H1 (cell line): Measurements from ENCODE around the gene PCCA. TPM values are rescaled to one million over a fixed set of nuclear protein-coding genes. Genes with fewer than 3 reads are reported as not detected.

Experiments
- CTCF ChIA-PET: fragments of 300-600 bp; sonication (Branson Sonifier 250); formaldehyde crosslinking; loops from one replicate; lab custom pipeline; 2021; ENCODE audit not compliant: partially characterized antibody; lab: Charles Lee
- POLR2A ChIA-PET: fragments of 300-600 bp; sonication (Branson Sonifier 250); formaldehyde crosslinking; loops from one replicate; lab custom pipeline; 2021; ENCODE audit warnings: inconsistent platforms; ENCODE audit not compliant: partially characterized antibody; lab: Charles Lee
- DNase-seq, 2 experiments: peaks; one replicate each; pipeline versions ENCODE4 v3.0.0 to v3.0.0-alpha.2; 2010 to 2022; ENCODE audit warnings: low spot score in 2 of 2, low read depth in 1 of 2, mixed read lengths in 1 of 2
- FAIRE-seq: peaks from 2 replicates; lab custom pipeline; 2011; peaks lifted over from hg19 to GRCh38; lab: Jason Lieb, UNC
- H2AFZ ChIP-seq: 2 replicates; pipeline ENCODE4 v1.8.1; 2012; ENCODE audit warnings: low read length, inconsistent platforms
- H2AK5ac ChIP-seq: 2 replicates; pipeline ENCODE4 v1.6.1; 2013; ENCODE audit warnings: low read depth, low read length
- H2BK120ac ChIP-seq: replicated peaks from 2 replicates; pipeline ENCODE3; 2013; ENCODE audit warnings: low read depth, low read length, inconsistent platforms
- H2BK12ac ChIP-seq: 2 replicates; pipeline ENCODE4 v1.6.1; 2013; ENCODE audit warnings: low read depth, low read length
- H2BK15ac ChIP-seq: 2 replicates; pipeline ENCODE4 v1.6.1; 2013; ENCODE audit warnings: low read length
- H2BK20ac ChIP-seq: 2 replicates; pipeline ENCODE4 v1.6.1; 2013; ENCODE audit warnings: low read length
- H2BK5ac ChIP-seq: 2 replicates; pipeline ENCODE4 v1.6.1; 2013; ENCODE audit warnings: low read depth, low read length
- H3K14ac ChIP-seq: 2 replicates; pipeline ENCODE4 v1.6.1; 2013; ENCODE audit warnings: inconsistent platforms; ENCODE audit not compliant: insufficient read length
- H3K18ac ChIP-seq: 2 replicates; pipeline ENCODE4 v1.6.1; 2013; ENCODE audit warnings: low read length; ENCODE audit errors: extremely low read depth
- H3K23ac ChIP-seq: 2 replicates; pipeline ENCODE4 v1.6.1; 2013; ENCODE audit warnings: inconsistent platforms; ENCODE audit not compliant: insufficient read length
- H3K23me2 ChIP-seq: 2 replicates; pipeline ENCODE4 v1.6.1; 2013; ENCODE audit warnings: low read depth, low read length
- H3K27ac ChIP-seq: 2 replicates; pipeline ENCODE4 v1.6.1; 2011; ENCODE audit warnings: low read depth, low read length, inconsistent platforms
- H3K27me3 ChIP-seq, 4 experiments: replicated peaks in 1 of 4; 1 replicate in 1 of 4; 2 replicates in 3 of 4; pipeline versions ENCODE4 v1.6.1 to v1.8.1; 2011 to 2013; ENCODE audit warnings: low read length in 3 of 4, mild to moderate bottlenecking in 3 of 4, inconsistent platforms in 2 of 4, mixed read lengths in 2 of 4, moderate library complexity in 1 of 4; ENCODE audit not compliant: control insufficient read depth in 3 of 4, insufficient read depth in 3 of 4; ENCODE audit errors: extremely low read depth in 1 of 4
- H3K36me3 ChIP-seq, 4 experiments: 2 replicates each; pipeline versions ENCODE4 v1.6.1 to v1.8.1; 2011 to 2013; ENCODE audit warnings: mild to moderate bottlenecking in 4 of 4, low read length in 3 of 4, moderate library complexity in 2 of 4, control low read depth in 1 of 4, inconsistent platforms in 1 of 4; ENCODE audit not compliant: insufficient read depth in 4 of 4, control insufficient read depth in 2 of 4
- H3K4ac ChIP-seq: replicated peaks from 2 replicates; pipeline ENCODE3; 2013; ENCODE audit warnings: low read length, low read depth, mixed read lengths, inconsistent platforms; ENCODE audit not compliant: insufficient read length
- H3K4me1 ChIP-seq, 4 experiments: replicated peaks in 1 of 4; 1 replicate in 1 of 4; 2 replicates in 3 of 4; pipeline versions ENCODE4 v1.6.1 to v1.8.1; 2011 to 2013; ENCODE audit warnings: low read length in 3 of 4, inconsistent platforms in 2 of 4, mixed read lengths in 1 of 4; ENCODE audit not compliant: insufficient read depth in 4 of 4, control insufficient read depth in 3 of 4
- H3K4me2 ChIP-seq, 2 experiments: 2 replicates each; pipeline versions ENCODE4 v1.6.1 to v1.8.1; 2011 to 2013; ENCODE audit warnings: low read depth in 2 of 2, low read length in 2 of 2, control low read depth in 1 of 2, inconsistent platforms in 1 of 2, mild to moderate bottlenecking in 1 of 2; ENCODE audit not compliant: insufficient read depth in 1 of 2
- H3K4me3 ChIP-seq, 4 experiments: fragments of 200-600, 300-600 bp in 1 of 4; sonication (generic), shearing (Covaris generic), sonication (Bioruptor Twin) in 1 of 4; 2 replicates each; pipeline versions ENCODE4 v1.5.1 to v1.8.1; 2011 to 2016; ENCODE audit warnings: low read length in 4 of 4, low read depth in 3 of 4, control low read depth in 2 of 4, inconsistent platforms in 2 of 4, mild to moderate bottlenecking in 2 of 4, mixed read lengths in 1 of 4, moderate library complexity in 1 of 4; ENCODE audit not compliant: insufficient read depth in 2 of 4; ENCODE audit errors: extremely low read depth in 1 of 4
- H3K56ac ChIP-seq: replicated peaks from 2 replicates; pipeline ENCODE3; 2013; ENCODE audit warnings: low read depth, mild to moderate bottlenecking, mixed read lengths, low read length, inconsistent platforms; ENCODE audit not compliant: insufficient read length
- H3K79me1 ChIP-seq: 2 replicates; pipeline ENCODE4 v1.6.1; 2013; ENCODE audit warnings: low read depth, low read length, control low read depth
- H3K79me2 ChIP-seq, 2 experiments: 2 replicates each; pipeline versions ENCODE4 v1.6.1 to v1.8.1; 2012 to 2013; ENCODE audit warnings: low read length in 2 of 2, mild to moderate bottlenecking in 2 of 2, inconsistent platforms in 1 of 2; ENCODE audit not compliant: insufficient read depth in 2 of 2, control insufficient read depth in 1 of 2
- H3K9ac ChIP-seq, 4 experiments: replicated peaks in 1 of 4; 1 replicate in 1 of 4; 2 replicates in 3 of 4; pipeline versions ENCODE4 v1.6.1 to v1.8.1; 2011 to 2013; ENCODE audit warnings: low read depth in 3 of 4, low read length in 3 of 4, control low read depth in 2 of 4, mild to moderate bottlenecking in 2 of 4, moderate library complexity in 2 of 4, inconsistent platforms in 1 of 4; ENCODE audit errors: extremely low read depth in 1 of 4
- H3K9me3 ChIP-seq, 2 experiments: 2 replicates each; pipeline versions ENCODE4 v1.6.1 to v1.8.1; 2012 to 2013; ENCODE audit warnings: mild to moderate bottlenecking in 2 of 2, moderate library complexity in 2 of 2, control low read depth in 1 of 2, inconsistent platforms in 1 of 2, low read depth in 1 of 2, low read length in 1 of 2, mixed read lengths in 1 of 2; ENCODE audit not compliant: insufficient read depth in 2 of 2
- H4K20me1 ChIP-seq, 2 experiments: replicated peaks in 1 of 2; 2 replicates each; pipeline versions ENCODE3 to v1.8.1; 2011 to 2013; ENCODE audit warnings: inconsistent platforms in 2 of 2, low read length in 2 of 2, mild to moderate bottlenecking in 1 of 2; ENCODE audit not compliant: insufficient read depth in 2 of 2, control insufficient read depth in 1 of 2
- H4K5ac ChIP-seq: 2 replicates; pipeline ENCODE4 v1.6.1; 2013; ENCODE audit warnings: low read length, low read depth, mixed read lengths, inconsistent platforms; ENCODE audit not compliant: insufficient read length
- H4K8ac ChIP-seq: 2 replicates; pipeline ENCODE4 v1.8.0; 2013; ENCODE audit warnings: mild to moderate bottlenecking, moderate library complexity, low read length, inconsistent platforms; ENCODE audit not compliant: insufficient read depth; ENCODE audit errors: extremely low read depth
- H4K91ac ChIP-seq: replicated peaks from 2 replicates; pipeline ENCODE3; 2013; ENCODE audit warnings: low read length, mixed read lengths, inconsistent platforms; ENCODE audit not compliant: insufficient read length
- GTF2F1 ChIP-seq: IDR thresholded peaks from 2 replicates; pipeline ENCODE4 v1.6.1; 2012; ENCODE audit warnings: low read depth, low read length, improper control_type of control experiment, borderline replicate concordance
- WGBS, 2 experiments: shearing (Covaris generic) in 1 of 2; methylation state at CpG; one replicate each; pipeline versions ENCODE4 v1.1.6 to v1.1.7; 2013 to 2015; ENCODE audit warnings: low lambda C conversion rate in 2 of 2, mixed read lengths in 2 of 2, inconsistent platforms in 1 of 2, low coverage in 1 of 2, missing lambda C conversion rate in 1 of 2; ENCODE audit not compliant: insufficient replicate concordance in 2 of 2, insufficient coverage in 1 of 2, insufficient read length in 1 of 2; ENCODE audit errors: extremely low coverage in 1 of 2, missing lambda C conversion rate in 1 of 2; 5-methylcytosine and 5-hydroxymethylcytosine counted together
- polyA plus RNA-seq, 7 experiments: library from polyadenylated mRNA; depleted of rRNA in 3 of 7; stranded (reverse) in 5 of 7; unstranded in 2 of 7; fragments of >200 nt in 5 of 7; fragments of 200-250 nt in 2 of 7; gene quantifications; 1 replicate in 5 of 7; 2 replicates in 1 of 7; 4 replicates in 1 of 7; pipeline versions ENCODE4 v1.2.1 to v1.2.3, GENCODE V29; 2011 to 2013; ENCODE audit warnings: missing spikeins in 2 of 7, mixed read lengths in 2 of 7
- total RNA-seq: library from RNA; stranded (reverse); fragmentation: NEBNext Ultra II Directional; extraction: Animal tissue kit (Norgen Biotek cat#: 25700); gene quantifications from 2 replicates; pipeline ENCODE4 v1.2.1, GENCODE V29; 2021

PCCA gene
- total and polyA plus RNA-seq, 2 of the 8 experiments (the other 6 are each of a cell fraction or from before 2014, with no cell fraction given), result 18.4 to 49.8 TPM

GRCh38 chr13:100523411-100523810 is 434.5 kb downstream of the PCCA start:
- Histone ChIP-seq H3K4me1 (peaks cover 4 to 21% (median 11%) of the 10 kb centered on the region in 4 experiments), H4K91ac (no peak overlapping the region), H2AK5ac (no peak overlapping the region), H4K8ac (no peak overlapping the region; the same call in 1 of the 2 replicates), H3K79me1 (no peaks in the 10 kb centered on the region), H3K36me3 (no peaks in the 10 kb centered on the region), H3K9ac (no peak overlapping the region), H3K4me2 (no peak overlapping the region), H3K9me3 (no peaks in the 10 kb centered on the region), H3K27me3 (no peaks in the 10 kb centered on the region), H2AFZ (no peak overlapping the region), H3K4me3 (no peak overlapping the region), H2BK20ac (no peak overlapping the region), H4K20me1 (no peaks in the 10 kb centered on the region), H2BK5ac (no peak overlapping the region), H3K23ac (no peak overlapping the region), H2BK120ac (no peak overlapping the region), H3K23me2 (no peaks in the 10 kb centered on the region), H3K18ac (no peak overlapping the region), H3K27ac (no peak overlapping the region), H3K79me2 (no peaks in the 10 kb centered on the region), H3K4ac (no peak overlapping the region), H2BK12ac (no peak overlapping the region), H3K14ac (no peak overlapping the region), H4K5ac (no peak overlapping the region), H2BK15ac (no peak overlapping the region), H3K56ac (no peak overlapping the region)
- WGBS, 2 experiments, result 93% methylated on average over 14 of the region's 14 CpGs; no CpG with 5 or more reads in 1 of the 2 experiments
- ChIA-PET CTCF (interaction anchor here (0.8 to 1.6 kb wide), 5 partner anchors 8 to 945 kb away, joined by 3 to 4 read pairs (median 3); no protein-coding TSS in a partner anchor), POLR2A (no interaction called here)
- DNase-seq (no peak), FAIRE-seq (no peak)
- TF ChIP-seq GTF2F1, result no peak
